ENCODE data around the gene LCE4A. TPM values are rescaled to one million over a fixed set of nuclear protein-coding genes. Genes with fewer than 3 reads are reported as not detected.

The LCE4A gene
- total RNA-seq, 4 donors from 2014 or later, result not detected

DNA sequence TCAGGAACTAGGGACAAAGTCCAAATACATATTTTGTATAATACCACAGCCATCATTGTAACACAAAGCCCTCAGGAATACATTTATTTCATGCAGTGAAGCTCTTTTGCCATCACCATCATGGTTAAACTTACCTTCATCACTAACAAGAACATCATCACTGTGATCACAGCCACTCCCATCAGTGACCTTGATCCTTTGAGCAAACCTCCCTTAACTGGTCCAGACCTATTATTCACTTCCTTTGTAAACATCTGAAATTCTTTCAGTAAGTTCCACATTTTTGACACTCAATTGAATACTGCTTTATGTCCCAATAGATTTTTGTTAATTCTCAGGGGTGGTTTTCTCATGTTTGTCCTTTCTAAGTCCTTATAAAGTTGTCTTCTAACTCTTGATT is 33.7 kb downstream of the LCE4A start:
- Histone ChIP-seq H3K4me3 (no peak overlapping the region), H3K36me3 (no peaks in the 10 kb centered on the region), H3K9me3 (no peaks in the 10 kb centered on the region), H3K27me3 (no peaks in the 10 kb centered on the region), H3K27ac (no peak overlapping the region), H3K4me1 (no peaks in the 10 kb centered on the region)
- no peak for TF ChIP-seq POLR2A (IDR thresholded peaks at IDR 0.05)
- no peak for TF ChIP-seq CTCF (IDR thresholded peaks at IDR 0.05)
- DNase-seq, result no peak

DNA sequence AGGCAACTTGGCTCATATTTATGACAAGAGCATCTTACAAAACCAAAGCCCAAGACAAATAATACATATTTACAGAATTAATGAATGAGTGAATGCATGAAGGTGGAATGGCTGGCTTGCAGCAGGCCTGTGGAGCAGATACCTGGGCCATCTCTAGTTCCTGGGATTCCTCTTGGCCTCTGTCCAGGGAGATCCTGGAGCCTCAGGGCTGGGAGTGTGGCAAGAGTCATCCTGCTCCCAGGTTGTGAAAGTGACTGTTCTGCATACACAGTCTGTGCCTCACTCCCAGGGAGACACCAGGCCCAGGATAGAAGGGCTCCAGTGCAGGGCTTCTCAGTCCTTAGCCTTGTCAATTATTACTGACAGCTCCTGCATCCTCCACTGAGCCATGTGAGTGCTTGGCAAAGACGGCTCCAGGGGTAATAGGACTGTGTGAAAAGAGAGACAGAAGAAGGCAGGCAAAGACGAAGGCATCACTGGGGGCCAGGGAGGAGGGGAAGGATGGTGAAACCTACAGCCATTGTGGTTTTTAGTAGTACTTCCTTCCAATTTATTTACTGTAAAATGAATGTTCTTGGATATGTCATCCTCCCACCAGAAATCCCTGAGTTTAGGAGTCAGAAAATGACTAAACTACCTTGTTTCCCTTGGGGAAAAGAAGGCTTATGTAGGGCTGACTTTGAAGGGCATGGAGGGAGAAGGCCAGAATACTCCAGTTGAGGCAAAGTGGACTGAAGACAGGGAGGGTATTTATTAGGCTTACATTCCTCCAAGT is 35.6 kb downstream of the LCE4A start:
- no peak overlapping the region for H3K4me3 ChIP-seq
- no peaks in the 10 kb centered on the region for H3K36me3 ChIP-seq
- no peaks in the 10 kb centered on the region for H3K4me1 ChIP-seq
- H3K27me3 ChIP-seq, result no peaks in the 10 kb centered on the region
- H3K9me3 ChIP-seq, result no peaks in the 10 kb centered on the region
- no peak for DNase-seq
- TF ChIP-seq POLR2A (IDR thresholded peaks at IDR 0.05), result no peak
- no peak for TF ChIP-seq CTCF (IDR thresholded peaks at IDR 0.05)
- no peak overlapping the region for H3K27ac ChIP-seq

DNA sequence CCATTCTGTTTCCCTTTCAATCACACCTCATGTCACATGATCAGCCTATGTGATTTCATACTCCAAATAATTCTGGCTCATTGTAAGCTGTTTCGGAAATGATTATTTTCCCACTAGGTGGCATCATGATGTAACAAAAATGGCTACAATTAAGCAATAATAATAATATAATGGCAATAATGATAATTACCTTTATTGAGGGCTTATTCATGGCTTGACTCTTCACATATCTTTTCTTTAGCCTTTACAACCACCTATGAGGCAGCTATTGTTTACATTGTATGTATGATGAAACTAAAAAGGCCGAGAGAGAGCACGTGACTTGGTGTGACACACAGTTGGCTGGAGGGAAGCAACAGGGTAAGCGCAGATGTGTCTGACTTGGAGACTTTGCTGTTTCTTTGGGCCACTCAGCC is 37.3 kb downstream of the LCE4A start:
- H3K4me3 ChIP-seq, result no peak overlapping the region
- no peaks in the 10 kb centered on the region for H3K27me3 ChIP-seq
- no peaks in the 10 kb centered on the region for H3K36me3 ChIP-seq

DNA sequence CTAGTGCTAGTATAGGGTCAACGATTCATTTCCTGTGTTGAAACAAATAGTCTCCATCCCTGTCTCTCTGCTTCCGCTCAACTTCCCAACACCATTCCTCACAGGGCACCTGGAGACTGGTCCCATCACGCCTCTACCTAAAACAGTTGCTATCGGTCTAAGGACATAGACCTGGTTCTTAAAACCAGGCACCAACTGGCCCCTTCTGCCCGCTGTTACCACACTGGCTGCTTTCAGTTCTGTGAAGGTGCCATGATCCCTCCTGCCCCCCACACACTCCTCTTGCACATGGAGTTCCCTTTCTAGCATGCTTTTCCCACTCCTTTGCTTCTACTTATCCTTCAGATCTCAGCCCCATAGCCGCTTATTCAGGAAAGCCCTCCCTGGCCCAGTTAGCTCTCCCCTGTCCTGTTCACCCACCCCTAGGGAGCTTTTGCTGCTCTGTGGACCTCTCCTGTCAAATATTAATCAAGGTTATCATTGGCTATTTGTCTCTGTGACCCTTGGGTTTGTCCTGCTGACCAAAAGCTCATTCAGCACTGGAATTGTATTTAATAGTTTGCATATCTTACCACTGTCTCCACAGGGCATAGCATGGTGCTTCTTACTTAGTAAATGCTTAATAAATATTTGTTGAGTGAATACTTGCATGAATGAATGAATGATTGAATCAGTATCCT is 37.9 kb downstream of the LCE4A start:
- TF ChIP-seq POLR2A (IDR thresholded peaks at IDR 0.05) (no peak), CTCF (IDR thresholded peaks at IDR 0.05) (no peak)
- Histone ChIP-seq H3K4me3 (no peak overlapping the region), H3K36me3 (no peaks in the 10 kb centered on the region), H3K9me3 (no peaks in the 10 kb centered on the region), H3K27me3 (no peaks in the 10 kb centered on the region), H3K27ac (no peak overlapping the region), H3K4me1 (no peaks in the 10 kb centered on the region)
- no peak for DNase-seq

More for the DNA sequence above, 37.3 kb downstream of the LCE4A start:
- no peaks in the 10 kb centered on the region for H3K9me3 ChIP-seq
- H3K4me1 ChIP-seq, result no peaks in the 10 kb centered on the region
- TF ChIP-seq CTCF (IDR thresholded peaks at IDR 0.05) (no peak), POLR2A (IDR thresholded peaks at IDR 0.05) (no peak)
- H3K27ac ChIP-seq, result no peak overlapping the region
- DNase-seq, result no peak

- no peak for DNase-seq
- Histone ChIP-seq H3K27ac (no peak overlapping the region), H3K36me3 (no peaks in the 10 kb centered on the region), H3K27me3 (no peaks in the 10 kb centered on the region), H3K4me3 (no peak overlapping the region), H3K9me3 (no peaks in the 10 kb centered on the region), H3K4me1 (no peaks in the 10 kb centered on the region)
- TF ChIP-seq CTCF (IDR thresholded peaks at IDR 0.05) (no peak), POLR2A (IDR thresholded peaks at IDR 0.05) (no peak)
These were observed 39.9 kb downstream of the LCE4A start for GRCh38 chr1:152747831-152748230.

All from Peyer's patch (tissue), 4 donors.